A673 (cell line): ENCODE results near the gene FOXK1. TPM values are rescaled to one million over a fixed set of nuclear protein-coding genes. Genes with fewer than 3 reads are reported as not detected.
"Not testable (repeated sequence)": the region's sequence is repeated elsewhere in the genome, so short reads cannot be mapped to it uniquely, and the experiment has no call there.

Experiments
- BruUV-seq: library from RNA; stranded (reverse); fragments of 400-500 nt; replicated peaks from 2 replicates; lab custom pipeline; 2021; lab: Mats Ljungman, UMichigan
- CTCF ChIA-PET: fragments of 300-600 bp; sonication (Branson Sonifier 250); formaldehyde crosslinking; loops from one replicate; lab custom pipeline; 2022; ENCODE audit warnings: antibody characterized with exemption; lab: Charles Lee
- POLR2A ChIA-PET: fragments of 300-600 bp; sonication (Branson Sonifier 250); formaldehyde crosslinking; loops from one replicate; lab custom pipeline; 2022; ENCODE audit warnings: antibody characterized with exemption; ENCODE audit not compliant: low non-redundant PET; lab: Charles Lee
- DNase-seq: peaks from one replicate; pipeline ENCODE4 v3.0.0-alpha.2; 2015; ENCODE audit warnings: low spot score
- H3K27ac ChIP-seq: fragments of 200-600 bp; sonication (generic); 2 replicates; pipeline ENCODE4 v1.5.1; 2016; ENCODE audit warnings: mixed run types, low read depth, mild to moderate bottlenecking, mixed read lengths, antibody characterized with exemption, low read length; ENCODE audit not compliant: poor library complexity, severe bottlenecking
- H3K27me3 ChIP-seq: fragments of 200-600 bp; sonication (generic); replicated peaks from 2 replicates; pipeline ENCODE4 v1.6.1; 2017; ENCODE audit warnings: mixed run types, low read depth, mild to moderate bottlenecking, mixed read lengths, antibody characterized with exemption, low read length; ENCODE audit not compliant: insufficient read depth, poor library complexity
- H3K36me3 ChIP-seq: fragments of 200-600 bp; sonication (generic); 2 replicates; pipeline ENCODE4 v1.6.1; 2016; ENCODE audit warnings: mixed run types, mild to moderate bottlenecking, mixed read lengths, antibody characterized with exemption, low read length; ENCODE audit not compliant: insufficient read depth, poor library complexity, severe bottlenecking
- H3K4me1 ChIP-seq: fragments of 200-600 bp; sonication (generic); 2 replicates; pipeline ENCODE4 v1.6.1; 2017; ENCODE audit warnings: mixed run types, mild to moderate bottlenecking, mixed read lengths, antibody characterized with exemption, low read length; ENCODE audit not compliant: insufficient read depth, poor library complexity, severe bottlenecking
- H3K4me3 ChIP-seq: fragments of 200-600 bp; sonication (generic); 2 replicates; pipeline ENCODE4 v1.5.1; 2016; ENCODE audit warnings: low read depth, mixed run types, mild to moderate bottlenecking, mixed read lengths, low read length; ENCODE audit not compliant: poor library complexity, severe bottlenecking
- H3K9me3 ChIP-seq: fragments of 200-600 bp; sonication (generic); 2 replicates; pipeline ENCODE4 v1.6.1; 2016; ENCODE audit warnings: mixed run types, low read depth, mild to moderate bottlenecking, mixed read lengths, antibody characterized with exemption, low read length; ENCODE audit not compliant: poor library complexity, severe bottlenecking
- CTCF ChIP-seq: fragments of 300-800, 200-600 bp; sonication (generic); conservative IDR thresholded peaks from 2 replicates; pipeline ENCODE4 v1.5.1; 2017; ENCODE audit warnings: low read depth, mild to moderate bottlenecking, antibody characterized with exemption, low read length, moderate library complexity, mixed read lengths
- EZH2 ChIP-seq: fragments of 200-600 bp; sonication (generic); IDR thresholded peaks from 2 replicates; pipeline ENCODE4 v1.6.1; 2017; ENCODE audit warnings: borderline replicate concordance, low read depth, mild to moderate bottlenecking, mixed read lengths, antibody characterized with exemption, low read length; ENCODE audit not compliant: poor library complexity, severe bottlenecking
- intact Hi-C: fragments of 100-400 bp; cut with micrococcal nuclease; formaldehyde crosslinking; loops from one replicate; pipeline ENCODE4 v1.10.0; 2022; ENCODE audit not compliant: unreplicated experiment
- total RNA-seq: library from RNA; stranded (reverse); gene quantifications from 2 replicates; pipeline ENCODE4 v1.2.3, GENCODE V29; 2021

The FOXK1 gene
- total RNA-seq, 1 experiment from 2014 or later: 43.8 TPM

DNA sequence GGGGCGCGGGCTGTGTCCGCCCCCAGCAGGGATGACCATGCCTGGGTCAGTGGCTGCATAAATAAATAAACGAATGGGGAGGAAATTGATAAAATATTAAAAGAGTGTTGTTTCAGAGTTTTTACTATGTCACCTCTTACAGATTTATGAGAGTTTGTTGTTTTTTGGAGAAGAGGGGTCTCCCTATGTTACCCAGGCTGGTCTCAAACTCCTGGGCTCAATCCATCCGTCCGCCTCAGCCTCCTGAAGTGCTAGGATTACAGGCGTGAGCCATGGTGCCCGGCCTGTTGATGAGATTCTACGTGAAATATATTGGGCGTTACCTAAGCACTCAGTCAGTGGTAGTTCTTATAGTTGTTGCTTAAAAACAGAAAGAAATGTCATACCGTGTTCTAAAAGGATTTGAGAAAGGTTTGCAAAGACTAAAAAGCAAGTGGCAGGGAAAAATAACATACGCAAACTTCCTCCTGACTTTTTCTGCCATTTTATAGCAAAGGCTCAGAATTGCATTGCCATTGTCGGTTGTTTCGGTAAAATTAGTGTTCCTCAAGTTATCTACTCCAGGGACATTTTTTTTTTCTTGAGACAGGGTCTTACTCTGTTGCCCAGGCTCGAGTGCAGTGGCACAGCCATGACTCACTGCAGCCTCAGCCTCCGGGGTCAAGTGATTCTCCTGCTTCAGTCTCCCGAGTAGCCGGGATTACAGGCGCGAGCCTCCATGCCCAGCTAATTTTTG is 39.5 kb upstream of the FOXK1 start:
- no peaks in the 10 kb centered on the region for H3K36me3 ChIP-seq
- H3K27me3 ChIP-seq: no peaks in the 10 kb centered on the region
- peak overlapping the region; percentile 87 for H3K27ac ChIP-seq
- peaks cover 6% of the 10 kb centered on the region for H3K4me1 ChIP-seq
- DNase-seq: no peak
- BruUV-seq: TSS peak; percentile 95
- H3K9me3 ChIP-seq: no peaks in the 10 kb centered on the region
- ChIA-PET POLR2A (no interaction called here), CTCF (no interaction called here)
- peak overlapping the region; percentile 50 for H3K4me3 ChIP-seq
- TF ChIP-seq EZH2: no peak
- TF ChIP-seq CTCF: no peak
- intact Hi-C loops: no loop called here

- BruUV-seq, H3K9me3 ChIP-seq, H3K27me3 ChIP-seq, CTCF ChIA-PET, H3K27ac ChIP-seq, intact Hi-C loops, H3K4me1 ChIP-seq, H3K4me3 ChIP-seq, DNase-seq, H3K36me3 ChIP-seq: not testable (repeated sequence)
- POLR2A ChIA-PET: interaction anchor here (0.6 kb wide), 1 partner anchor 816 kb away, joined by 5 read pairs; no protein-coding TSS in a partner anchor
Observed at GRCh38 chr7:4643204-4643471, 39.0 kb upstream of the FOXK1 start.

- no peak for DNase-seq
- Histone ChIP-seq H3K36me3 (no peaks in the 10 kb centered on the region), H3K9me3 (no peaks in the 10 kb centered on the region), H3K4me1 (peaks cover 7% of the 10 kb centered on the region), H3K27ac (no peak overlapping the region), H3K4me3 (no peak overlapping the region), H3K27me3 (no peaks in the 10 kb centered on the region)
- intact Hi-C loops: no loop called here
- ChIA-PET POLR2A (no interaction called here), CTCF (no interaction called here)
- BruUV-seq: no TSS peak
- TF ChIP-seq EZH2: no peak
- no peak for TF ChIP-seq CTCF
Observed at GRCh38 chr7:4645246-4645645, 36.8 kb upstream of the FOXK1 start.

GRCh38 chr7:4648111-4648510 is 34.0 kb upstream of the FOXK1 start:
- intact Hi-C loops: no loop called here
- Histone ChIP-seq H3K36me3 (no peaks in the 10 kb centered on the region), H3K27ac (no peak overlapping the region), H3K27me3 (no peaks in the 10 kb centered on the region), H3K4me3 (no peak overlapping the region), H3K4me1 (peaks cover 14% of the 10 kb centered on the region), H3K9me3 (no peaks in the 10 kb centered on the region)
- no peak for DNase-seq
- BruUV-seq: no TSS peak
- TF ChIP-seq CTCF: no peak
- TF ChIP-seq EZH2: no peak
- CTCF ChIA-PET: no interaction called here
- POLR2A ChIA-PET: no interaction called here
